Lung (tissue), 12 donors: ENCODE results near the gene HK2. TPM values are rescaled to one million over a fixed set of nuclear protein-coding genes. Genes with fewer than 3 reads are reported as not detected.
"Not testable (repeated sequence)": the region's sequence is repeated elsewhere in the genome, so short reads cannot be mapped to it uniquely, and the experiment has no call there.

Experiments used
- ATAC-seq: fragments of 200-7000 bp; cut with Tn5 transposase; one replicate; pipeline ENCODE4 v1.9.1; 2020; ENCODE audit warnings: moderate number of reproducible peaks; ENCODE audit not compliant: insufficient read depth, low FRiP score
- DNase-seq, 3 donors: peaks; one replicate each; pipeline ENCODE4 v3.0.0-alpha.2; 2013 to 2017
- H3K27ac ChIP-seq, 2 donors: one replicate each; pipeline ENCODE4 v1.5.1; 2013; ENCODE audit warnings: mild to moderate bottlenecking in 2 of 2, moderate library complexity in 2 of 2, control low read depth in 1 of 2, inconsistent platforms in 1 of 2, low read depth in 1 of 2, low read length in 1 of 2
- H3K27me3 ChIP-seq, 3 donors: one replicate each; pipeline ENCODE4 v1.5.1; 2013; ENCODE audit warnings: low read length in 2 of 3; ENCODE audit not compliant: control insufficient read depth in 3 of 3, insufficient read depth in 3 of 3
- H3K36me3 ChIP-seq, 4 donors: one replicate each; pipeline ENCODE4 v1.5.1; 2013; ENCODE audit warnings: low read length in 4 of 4, mild to moderate bottlenecking in 1 of 4, moderate library complexity in 1 of 4; ENCODE audit not compliant: control insufficient read depth in 4 of 4, insufficient read depth in 4 of 4
- H3K4me1 ChIP-seq, 5 donors: one replicate each; pipeline ENCODE4 v1.5.1; 2013; ENCODE audit warnings: low read length in 5 of 5, mild to moderate bottlenecking in 2 of 5, moderate library complexity in 1 of 5; ENCODE audit not compliant: control insufficient read depth in 5 of 5, insufficient read depth in 5 of 5
- H3K4me3 ChIP-seq: one replicate; pipeline ENCODE4 v1.5.1; 2013; ENCODE audit warnings: mild to moderate bottlenecking, control low read depth, moderate library complexity
- H3K9ac ChIP-seq, 2 donors: one replicate each; pipeline ENCODE4 v1.5.1; 2013; ENCODE audit warnings: low read length in 2 of 2, control low read depth in 1 of 2; ENCODE audit not compliant: insufficient read depth in 1 of 2
- H3K9me3 ChIP-seq, 4 donors: one replicate each; pipeline ENCODE4 v1.5.1; 2013; ENCODE audit warnings: low read length in 3 of 4, mild to moderate bottlenecking in 1 of 4, moderate library complexity in 1 of 4; ENCODE audit not compliant: control insufficient read depth in 4 of 4, insufficient read depth in 3 of 4
- WGBS, 2 donors: extraction: QIAGEN DNeasy Blood & Tissue Kit; methylation state at CpG; one replicate each; pipeline ENCODE4 v1.1.7; 2013; 5-methylcytosine and 5-hydroxymethylcytosine counted together
- polyA plus RNA-seq, 2 donors: library from polyadenylated mRNA; stranded (reverse); fragments of 200-250 nt; gene quantifications; one replicate each; pipeline ENCODE4 v1.2.1, GENCODE V29; 2013
- total RNA-seq, 2 donors: library from RNA; depleted of rRNA in 1 of 2; stranded (reverse); fragments of >200 nt in 1 of 2; gene quantifications; one replicate each; pipeline ENCODE4 v1.2.1, GENCODE V29; 2014 to 2021
- TF ChIP-seq, protein P1 (sequence below): IDR thresholded peaks from 2 replicates; pipeline ENCODE4 v1.5.1; 2012; ENCODE audit warnings: mild to moderate bottlenecking; ENCODE audit errors: control extremely low read depth, extremely low read depth
- donor health status: control.
- donor health status: control.
- donor health status: Bipolar disorder and iron deficiency.
- donor health status: healthy.
- donor health status: DM: yes; HTN: yes; CAD: no.

The HK2 gene
- total and polyA plus RNA-seq, 4 donors = 13.6 to 43.1 (median 20.8) TPM

DNA sequence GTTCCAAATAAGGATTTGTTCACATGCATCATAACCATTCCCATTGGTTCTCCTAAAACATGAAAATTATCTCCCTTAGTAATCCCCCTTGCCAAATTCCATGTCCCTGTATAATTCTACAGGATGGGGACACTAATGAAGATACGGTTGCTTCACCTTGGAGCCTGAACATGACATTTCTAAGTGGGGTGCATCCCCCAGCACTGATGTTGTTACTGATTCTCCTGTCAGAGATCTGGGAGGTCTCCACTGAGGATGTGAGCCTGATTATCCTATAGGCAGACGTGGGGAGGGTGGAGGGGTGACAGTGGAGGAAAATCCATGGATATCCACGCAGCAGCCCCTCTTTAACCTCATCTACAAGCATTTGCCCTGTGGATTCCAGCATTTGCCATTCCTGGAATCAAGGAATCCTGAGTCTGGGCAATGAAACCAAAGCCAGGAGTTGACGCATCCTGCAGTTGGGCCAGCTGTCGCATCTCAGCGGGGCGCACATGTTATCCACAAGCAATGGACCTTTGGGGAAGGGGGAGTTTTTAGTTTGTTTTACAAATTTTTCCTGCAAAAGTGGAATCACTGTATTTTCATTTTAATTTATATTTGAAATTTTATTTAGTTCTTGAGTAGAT is 57.3 kb downstream of the HK2 start:
- no peak for DNase-seq
- WGBS, 2 donors = 82 to 86% methylated on average over 7 of the region's 7 CpGs
- peaks cover 0 to 1% (median 0%) of the 10 kb centered on the region in 4 donors for H3K9me3 ChIP-seq
- peaks cover 0 to 3% (median 0%) of the 10 kb centered on the region in 3 donors for H3K27me3 ChIP-seq
- H3K4me1 ChIP-seq = no peaks in the 10 kb centered on the region
- H3K27ac ChIP-seq = no peak overlapping the region
- TF ChIP-seq, protein P1, sequence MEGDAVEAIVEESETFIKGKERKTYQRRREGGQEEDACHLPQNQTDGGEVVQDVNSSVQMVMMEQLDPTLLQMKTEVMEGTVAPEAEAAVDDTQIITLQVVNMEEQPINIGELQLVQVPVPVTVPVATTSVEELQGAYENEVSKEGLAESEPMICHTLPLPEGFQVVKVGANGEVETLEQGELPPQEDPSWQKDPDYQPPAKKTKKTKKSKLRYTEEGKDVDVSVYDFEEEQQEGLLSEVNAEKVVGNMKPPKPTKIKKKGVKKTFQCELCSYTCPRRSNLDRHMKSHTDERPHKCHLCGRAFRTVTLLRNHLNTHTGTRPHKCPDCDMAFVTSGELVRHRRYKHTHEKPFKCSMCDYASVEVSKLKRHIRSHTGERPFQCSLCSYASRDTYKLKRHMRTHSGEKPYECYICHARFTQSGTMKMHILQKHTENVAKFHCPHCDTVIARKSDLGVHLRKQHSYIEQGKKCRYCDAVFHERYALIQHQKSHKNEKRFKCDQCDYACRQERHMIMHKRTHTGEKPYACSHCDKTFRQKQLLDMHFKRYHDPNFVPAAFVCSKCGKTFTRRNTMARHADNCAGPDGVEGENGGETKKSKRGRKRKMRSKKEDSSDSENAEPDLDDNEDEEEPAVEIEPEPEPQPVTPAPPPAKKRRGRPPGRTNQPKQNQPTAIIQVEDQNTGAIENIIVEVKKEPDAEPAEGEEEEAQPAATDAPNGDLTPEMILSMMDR = no peak
- ATAC-seq = no peak
- peaks cover 0 to 30% (median 10%) of the 10 kb centered on the region in 4 donors for H3K36me3 ChIP-seq
- H3K9ac ChIP-seq = no peak overlapping the region
- H3K4me3 ChIP-seq = no peak overlapping the region

DNA sequence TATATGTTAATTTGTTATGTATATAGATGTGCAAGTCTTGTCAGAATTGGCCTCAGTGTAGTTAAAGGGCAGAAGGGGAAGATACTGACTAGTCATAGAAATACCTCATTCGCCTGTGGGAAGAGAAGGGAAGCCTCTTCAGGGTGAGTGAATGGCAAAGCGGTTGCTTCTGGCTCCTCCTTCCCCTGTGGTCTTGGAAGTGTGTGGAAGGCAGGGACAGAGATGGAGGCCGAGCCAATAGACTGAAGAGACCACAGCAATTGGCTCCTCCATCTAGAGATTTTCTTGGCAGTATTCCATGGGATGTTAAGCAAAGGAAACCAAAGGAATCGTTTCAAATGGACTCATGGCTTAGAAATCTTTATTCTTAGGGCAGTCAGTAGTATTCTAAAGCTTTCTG is 57.9 kb downstream of the HK2 start:
- not testable (repeated sequence) for H3K4me1 ChIP-seq, ATAC-seq, H3K27ac ChIP-seq, H3K27me3 ChIP-seq, H3K9me3 ChIP-seq, DNase-seq, H3K9ac ChIP-seq, H3K4me3 ChIP-seq
- 73 to 81% methylated on average over 4 of the region's 4 CpGs for WGBS, 2 donors
- H3K36me3 ChIP-seq = peaks cover 0 to 25% (median 8%) of the 10 kb centered on the region in 4 donors

DNA sequence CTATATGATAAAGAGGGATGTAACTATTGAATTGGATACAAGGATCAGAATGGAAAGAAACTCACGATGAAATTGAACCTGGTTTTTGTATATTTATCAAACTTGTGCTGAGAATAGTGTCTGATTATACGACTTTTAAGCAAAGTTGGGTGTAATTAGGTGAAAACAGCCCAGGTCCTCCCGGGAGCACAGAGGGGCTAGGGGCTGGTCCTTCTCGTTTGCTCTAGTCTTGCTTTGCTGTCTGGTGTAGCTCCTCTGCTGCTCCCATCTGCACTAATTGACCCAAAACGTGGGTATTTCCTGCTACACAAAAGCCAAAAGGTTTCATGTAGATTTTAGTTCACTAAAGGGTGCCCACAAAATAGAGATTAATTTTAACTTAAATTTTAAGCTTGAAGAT is 58.7 kb downstream of the HK2 start:
- Histone ChIP-seq H3K4me1 (no peaks in the 10 kb centered on the region), H3K27me3 (peaks cover 0 to 3% (median 0%) of the 10 kb centered on the region in 3 donors), H3K9me3 (peaks cover 0 to 1% (median 0%) of the 10 kb centered on the region in 4 donors), H3K27ac (no peak overlapping the region), H3K9ac (no peak overlapping the region), H3K36me3 (peaks cover 0 to 19% (median 8%) of the 10 kb centered on the region in 4 donors), H3K4me3 (no peak overlapping the region)
- ATAC-seq = no peak
- TF ChIP-seq, protein P1 = no peak
- 91 to 92% methylated on average over 5 of the region's 5 CpGs for WGBS, 2 donors
- no peak for DNase-seq

DNA sequence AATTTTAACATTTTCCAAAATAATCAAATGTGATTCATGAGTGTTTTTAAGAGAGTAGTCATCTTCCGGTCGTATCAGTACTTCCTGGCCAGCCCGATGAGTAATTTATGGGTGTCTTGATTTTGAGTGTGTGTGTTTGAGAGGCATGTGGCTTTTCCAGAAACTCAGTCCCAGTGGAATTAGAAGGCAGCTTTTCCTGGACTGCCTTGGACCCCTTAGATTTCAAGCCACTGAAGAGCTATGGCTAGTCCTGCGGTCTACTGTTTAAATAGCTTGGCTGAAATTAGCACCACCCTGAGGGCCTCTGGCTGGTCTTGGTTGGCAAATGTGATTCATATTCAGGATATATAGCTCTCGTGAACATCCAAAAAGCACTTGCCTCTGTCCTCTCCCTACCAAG is 59.4 kb downstream of the HK2 start:
- WGBS, 2 donors = 57 to 78% methylated on average over 5 of the region's 5 CpGs
- no peak overlapping the region for H3K4me3 ChIP-seq

More for the DNA sequence above, 59.4 kb downstream of the HK2 start:
- H3K9me3 ChIP-seq = peaks cover 0 to 3% (median 0%) of the 10 kb centered on the region in 4 donors
- H3K9ac ChIP-seq = no peak overlapping the region
- H3K27ac ChIP-seq = no peak overlapping the region
- H3K27me3 ChIP-seq = peaks cover 0 to 3% (median 0%) of the 10 kb centered on the region in 3 donors
- no peak for DNase-seq
- ATAC-seq = no peak
- H3K36me3 ChIP-seq = peaks cover 0 to 15% (median 4%) of the 10 kb centered on the region in 4 donors
- H3K4me1 ChIP-seq = no peaks in the 10 kb centered on the region
- TF ChIP-seq, protein P1 = no peak
